A673 (cell line): ENCODE data around the gene COL11A2. TPM values are rescaled to one million over a fixed set of nuclear protein-coding genes. Genes with fewer than 3 reads are reported as not detected.

Experiments used
- BruUV-seq: library from RNA; stranded (reverse); fragments of 400-500 nt; replicated peaks from 2 replicates; lab custom pipeline; 2021; lab: Mats Ljungman, UMichigan
- CTCF ChIA-PET: fragments of 300-600 bp; sonication (Branson Sonifier 250); formaldehyde crosslinking; loops from one replicate; lab custom pipeline; 2022; ENCODE audit warnings: antibody characterized with exemption; lab: Charles Lee
- POLR2A ChIA-PET: fragments of 300-600 bp; sonication (Branson Sonifier 250); formaldehyde crosslinking; loops from one replicate; lab custom pipeline; 2022; ENCODE audit warnings: antibody characterized with exemption; ENCODE audit not compliant: low non-redundant PET; lab: Charles Lee
- DNase-seq: peaks from one replicate; pipeline ENCODE4 v3.0.0-alpha.2; 2015; ENCODE audit warnings: low spot score
- H3K27ac ChIP-seq: fragments of 200-600 bp; sonication (generic); 2 replicates; pipeline ENCODE4 v1.5.1; 2016; ENCODE audit warnings: mixed run types, low read depth, mild to moderate bottlenecking, mixed read lengths, antibody characterized with exemption, low read length; ENCODE audit not compliant: poor library complexity, severe bottlenecking
- H3K27me3 ChIP-seq: fragments of 200-600 bp; sonication (generic); replicated peaks from 2 replicates; pipeline ENCODE4 v1.6.1; 2017; ENCODE audit warnings: mixed run types, low read depth, mild to moderate bottlenecking, mixed read lengths, antibody characterized with exemption, low read length; ENCODE audit not compliant: insufficient read depth, poor library complexity
- H3K36me3 ChIP-seq: fragments of 200-600 bp; sonication (generic); 2 replicates; pipeline ENCODE4 v1.6.1; 2016; ENCODE audit warnings: mixed run types, mild to moderate bottlenecking, mixed read lengths, antibody characterized with exemption, low read length; ENCODE audit not compliant: insufficient read depth, poor library complexity, severe bottlenecking
- H3K4me1 ChIP-seq: fragments of 200-600 bp; sonication (generic); 2 replicates; pipeline ENCODE4 v1.6.1; 2017; ENCODE audit warnings: mixed run types, mild to moderate bottlenecking, mixed read lengths, antibody characterized with exemption, low read length; ENCODE audit not compliant: insufficient read depth, poor library complexity, severe bottlenecking
- H3K4me3 ChIP-seq: fragments of 200-600 bp; sonication (generic); 2 replicates; pipeline ENCODE4 v1.5.1; 2016; ENCODE audit warnings: low read depth, mixed run types, mild to moderate bottlenecking, mixed read lengths, low read length; ENCODE audit not compliant: poor library complexity, severe bottlenecking
- H3K9me3 ChIP-seq: fragments of 200-600 bp; sonication (generic); 2 replicates; pipeline ENCODE4 v1.6.1; 2016; ENCODE audit warnings: mixed run types, low read depth, mild to moderate bottlenecking, mixed read lengths, antibody characterized with exemption, low read length; ENCODE audit not compliant: poor library complexity, severe bottlenecking
- CTCF ChIP-seq: fragments of 300-800, 200-600 bp; sonication (generic); conservative IDR thresholded peaks from 2 replicates; pipeline ENCODE4 v1.5.1; 2017; ENCODE audit warnings: low read depth, mild to moderate bottlenecking, antibody characterized with exemption, low read length, moderate library complexity, mixed read lengths
- EZH2 ChIP-seq: fragments of 200-600 bp; sonication (generic); IDR thresholded peaks from 2 replicates; pipeline ENCODE4 v1.6.1; 2017; ENCODE audit warnings: borderline replicate concordance, low read depth, mild to moderate bottlenecking, mixed read lengths, antibody characterized with exemption, low read length; ENCODE audit not compliant: poor library complexity, severe bottlenecking
- intact Hi-C: fragments of 100-400 bp; cut with micrococcal nuclease; formaldehyde crosslinking; loops from one replicate; pipeline ENCODE4 v1.10.0; 2022; ENCODE audit not compliant: unreplicated experiment
- total RNA-seq: library from RNA; stranded (reverse); gene quantifications from 2 replicates; pipeline ENCODE4 v1.2.3, GENCODE V29; 2021

Gene COL11A2
- total RNA-seq, 1 experiment from 2014 or later = 1.6 TPM

- intact Hi-C loops = loop anchor here (10.0 kb wide), 2 partner anchors 128 to 248 kb away; no protein-coding TSS in a partner anchor
- BruUV-seq = no TSS peak
Observed at GRCh38 chr6:33142501-33143070, 49.7 kb downstream of the COL11A2 start.

GRCh38 chr6:33140556-33140955 is 51.7 kb downstream of the COL11A2 start:
- Histone ChIP-seq H3K36me3 (no peaks in the 10 kb centered on the region), H3K4me1 (peaks cover 4% of the 10 kb centered on the region), H3K4me3 (no peak overlapping the region), H3K27ac (no peak overlapping the region), H3K27me3 (no peaks in the 10 kb centered on the region), H3K9me3 (no peaks in the 10 kb centered on the region)
- ChIA-PET POLR2A (no interaction called here), CTCF (no interaction called here)
- no TSS peak for BruUV-seq
- intact Hi-C loops = loop anchor here (10.0 kb wide), 2 partner anchors 126 to 246 kb away; no protein-coding TSS in a partner anchor
- no peak for DNase-seq
- TF ChIP-seq CTCF = no peak
- no peak for TF ChIP-seq EZH2

More at GRCh38 chr6:33142501-33143070, 49.7 kb downstream of the COL11A2 start:
- ChIA-PET POLR2A (no interaction called here), CTCF (no interaction called here)
- Histone ChIP-seq H3K36me3 (no peaks in the 10 kb centered on the region), H3K27me3 (no peaks in the 10 kb centered on the region), H3K4me1 (peaks cover 4% of the 10 kb centered on the region), H3K4me3 (no peak overlapping the region), H3K27ac (no peak overlapping the region), H3K9me3 (no peaks in the 10 kb centered on the region)
- TF ChIP-seq EZH2 (no peak), CTCF (no peak)
- DNase-seq = no peak

DNA sequence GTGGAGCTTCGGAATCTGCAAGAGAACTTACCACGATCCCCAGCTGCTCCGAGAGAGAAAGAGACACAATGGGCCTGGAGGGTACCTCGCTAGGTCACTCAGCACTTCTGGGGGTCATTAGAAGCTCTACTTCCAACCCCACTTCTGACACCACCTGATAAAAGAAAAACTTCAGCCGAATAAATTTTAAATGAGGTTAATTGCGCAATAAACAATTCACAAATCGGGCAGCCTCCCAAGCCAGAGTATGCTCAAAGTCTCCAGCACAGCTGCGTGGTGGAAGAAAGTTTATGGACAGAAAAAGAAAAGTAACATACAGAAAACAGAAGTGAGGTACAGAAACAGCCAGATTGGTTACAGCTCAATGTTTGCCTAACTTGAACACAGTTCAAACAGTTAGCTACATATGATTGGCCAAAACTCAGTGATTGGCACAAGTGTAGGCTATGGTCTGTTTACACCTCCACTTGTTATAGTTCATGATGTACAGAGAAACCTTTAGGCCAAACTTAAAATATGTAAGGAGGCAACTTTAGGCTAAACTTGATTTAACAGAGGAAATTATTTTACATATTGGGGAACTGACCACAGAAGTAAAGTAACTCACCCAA is 52.6 kb downstream of the COL11A2 start:
- H3K27me3 ChIP-seq = no peaks in the 10 kb centered on the region
- no peaks in the 10 kb centered on the region for H3K9me3 ChIP-seq
- no peaks in the 10 kb centered on the region for H3K36me3 ChIP-seq
- DNase-seq = no peak
- no peak overlapping the region for H3K27ac ChIP-seq
- ChIA-PET POLR2A (no interaction called here), CTCF (no interaction called here)
- no peak for TF ChIP-seq CTCF
- TF ChIP-seq EZH2 = no peak
- no TSS peak for BruUV-seq
- H3K4me1 ChIP-seq = peaks cover 4% of the 10 kb centered on the region
- intact Hi-C loops = loop anchor here (10.0 kb wide), 2 partner anchors 125 to 245 kb away; no protein-coding TSS in a partner anchor
- no peak overlapping the region for H3K4me3 ChIP-seq
